SK-N-SH (cell line): ENCODE data around the gene SMAP1. TPM values are rescaled to one million over a fixed set of nuclear protein-coding genes. Genes with fewer than 3 reads are reported as not detected.

Experiments used
- CTCF ChIA-PET: fragments of 300-600, 350-600 bp; formaldehyde crosslinking; extraction: SDS; loops from one replicate; lab custom pipeline; 2021; lab: Yijun Ruan, JAX
- POLR2A ChIA-PET: fragments of 350-600 bp; sonication (Branson Sonifier 250); formaldehyde crosslinking; extraction: SDS; loops from one replicate; lab custom pipeline; 2020; ENCODE audit warnings: antibody characterized with exemption, inconsistent platforms; lab: Yijun Ruan, JAX
- DNase-seq: peaks from one replicate; pipeline ENCODE4 v3.0.0; 2012
- H2AFZ ChIP-seq: fragments of 200-600 bp; sonication (generic); 2 replicates; pipeline ENCODE4 v1.8.1; 2016; ENCODE audit warnings: antibody characterized with exemption, mild to moderate bottlenecking, low read depth
- H3F3A ChIP-seq: fragments of 200-600 bp; sonication (generic); replicated peaks from 2 replicates; pipeline ENCODE3; 2016; ENCODE audit warnings: antibody characterized with exemption, mild to moderate bottlenecking; ENCODE audit not compliant: insufficient read depth
- H3K27ac ChIP-seq, 2 experiments: fragments of 200-500 bp in 1 of 2; fragments of 200-600 bp in 1 of 2; sonication (Bioruptor generic) in 1 of 2; sonication (generic), shearing (Covaris generic) in 1 of 2; 2 replicates each; pipeline versions ENCODE4 v1.5.1 to v1.6.1; 2014 to 2016; ENCODE audit warnings: low read depth in 2 of 2, inconsistent platforms in 1 of 2, low read length in 1 of 2, mild to moderate bottlenecking in 1 of 2, mixed read lengths in 1 of 2
- H3K27me3 ChIP-seq: fragments of 200-600 bp; sonication (generic), shearing (Covaris generic); 2 replicates; pipeline ENCODE4 v1.6.1; 2016; ENCODE audit warnings: mixed run types; ENCODE audit not compliant: insufficient read depth
- H3K36me3 ChIP-seq, 2 experiments: fragments of 200-500 bp in 1 of 2; fragments of 200-600 bp in 1 of 2; sonication (Bioruptor generic) in 1 of 2; sonication (generic) in 1 of 2; replicated peaks in 1 of 2; 2 replicates each; pipeline versions ENCODE3 to v1.5.1; 2014 to 2016; ENCODE audit warnings: low read length in 1 of 2, mild to moderate bottlenecking in 1 of 2; ENCODE audit not compliant: insufficient read depth in 2 of 2, control insufficient read depth in 1 of 2
- H3K4me1 ChIP-seq, 2 experiments: fragments of 200-500 bp in 1 of 2; fragments of 200-600 bp in 1 of 2; sonication (Bioruptor generic) in 1 of 2; sonication (generic), shearing (Covaris generic) in 1 of 2; 2 replicates each; pipeline versions ENCODE4 v1.5.1 to v1.6.1; 2014 to 2016; ENCODE audit warnings: low read depth in 1 of 2, low read length in 1 of 2, mixed run types in 1 of 2; ENCODE audit not compliant: insufficient read depth in 2 of 2, control insufficient read depth in 1 of 2
- H3K4me2 ChIP-seq: fragments of 200-600 bp; sonication (generic), shearing (Covaris generic); 2 replicates; pipeline ENCODE4 v1.6.1; 2017; ENCODE audit warnings: mixed run types
- H3K4me3 ChIP-seq, 2 experiments: fragments of 200-500 bp in 1 of 2; fragments of 200-600 bp in 1 of 2; sonication (Bioruptor generic) in 1 of 2; sonication (generic), shearing (Covaris generic) in 1 of 2; 2 replicates each; pipeline versions ENCODE4 v1.5.1 to v1.8.1; 2014 to 2016; ENCODE audit warnings: low read depth in 2 of 2, inconsistent platforms in 1 of 2, low read length in 1 of 2, mild to moderate bottlenecking in 1 of 2, mixed read lengths in 1 of 2, moderate library complexity in 1 of 2
- H3K79me2 ChIP-seq: fragments of 200-600 bp; sonication (generic); 2 replicates; pipeline ENCODE4 v1.8.1; 2017; ENCODE audit warnings: mild to moderate bottlenecking; ENCODE audit not compliant: insufficient read depth
- H3K9ac ChIP-seq: fragments of 200-600 bp; sonication (generic); 2 replicates; pipeline ENCODE4 v1.6.1; 2017; ENCODE audit warnings: mixed run types
- H3K9me2 ChIP-seq: fragments of 200-600 bp; sonication (generic); 2 replicates; pipeline ENCODE4 v1.6.1; 2017; ENCODE audit warnings: mixed run types
- H3K9me3 ChIP-seq: fragments of 200-600 bp; sonication (generic); 2 replicates; pipeline ENCODE4 v1.6.1; 2017; ENCODE audit warnings: mixed run types, mild to moderate bottlenecking, moderate library complexity
- H4K20me1 ChIP-seq: fragments of 200-600 bp; sonication (generic); 2 replicates; pipeline ENCODE4 v1.6.1; 2017; ENCODE audit warnings: mild to moderate bottlenecking, mixed run types; ENCODE audit not compliant: insufficient read depth
- EP300 ChIP-seq, 2 experiments: IDR thresholded peaks; 2 replicates each; pipeline versions ENCODE4 v1.4.0 to v1.6.1; 2012; ENCODE audit warnings: borderline replicate concordance in 1 of 2, low read depth in 1 of 2, low read length in 1 of 2
- FOXJ3 ChIP-seq: sonication (generic); formaldehyde crosslinking; IDR thresholded peaks from 2 replicates; pipeline ENCODE4 v1.5.1; 2020; ENCODE audit warnings: mild to moderate bottlenecking, missing genetic modification reagents
- JUND ChIP-seq: IDR thresholded peaks from 2 replicates; pipeline ENCODE4 v1.4.0; 2012
- MAX ChIP-seq: IDR thresholded peaks from 2 replicates; pipeline ENCODE4 v1.4.0; 2012; ENCODE audit warnings: low read depth
- MEF2A ChIP-seq: IDR thresholded peaks from 2 replicates; pipeline ENCODE4 v1.4.0; 2012; ENCODE audit warnings: low read depth, borderline replicate concordance
- NFIC ChIP-seq: IDR thresholded peaks from 2 replicates; pipeline ENCODE4 v1.4.0; 2012; ENCODE audit warnings: borderline replicate concordance
- NRF1 ChIP-seq: IDR thresholded peaks from 2 replicates; pipeline ENCODE4 v1.6.1; 2012; ENCODE audit warnings: low read depth, mild to moderate bottlenecking, low read length
- POLR2AphosphoS5 ChIP-seq: IDR thresholded peaks from 2 replicates; pipeline ENCODE4 v1.6.1; 2012; ENCODE audit warnings: low read depth, low read length
- RAD21 ChIP-seq: IDR thresholded peaks from 2 replicates; pipeline ENCODE4 v1.6.1; 2012; ENCODE audit warnings: mild to moderate bottlenecking, low read length
- RCOR1 ChIP-seq: fragments of 150-350 bp; IDR thresholded peaks from 2 replicates; pipeline ENCODE4 v1.6.1; 2017; ENCODE audit warnings: antibody characterized with exemption, low read length
- RFX5 ChIP-seq: IDR thresholded peaks from 2 replicates; pipeline ENCODE4 v1.6.1; 2012; ENCODE audit warnings: mild to moderate bottlenecking, improper control_type of control experiment, low read length
- SIN3A ChIP-seq: IDR thresholded peaks from 2 replicates; pipeline ENCODE4 v1.6.1; 2012; ENCODE audit warnings: low read depth, mild to moderate bottlenecking, low read length, moderate library complexity, borderline replicate concordance
- TAF1 ChIP-seq: IDR thresholded peaks from 2 replicates; pipeline ENCODE4 v1.6.1; 2012; ENCODE audit warnings: low read depth, mild to moderate bottlenecking, low read length, moderate library complexity, borderline replicate concordance
- YY1 ChIP-seq: IDR thresholded peaks from 2 replicates; pipeline ENCODE4 v1.4.0; 2012; ENCODE audit warnings: low read depth, mild to moderate bottlenecking
- ZBTB33 ChIP-seq: IDR thresholded peaks from 2 replicates; pipeline ENCODE4 v1.4.0; 2012; ENCODE audit warnings: low read depth, borderline replicate concordance
- WGBS: methylation state at CpG from one replicate; pipeline ENCODE4 v1.1.6; 2017; ENCODE audit warnings: low lambda C conversion rate; 5-methylcytosine and 5-hydroxymethylcytosine counted together
- polyA plus RNA-seq, 3 experiments: library from polyadenylated mRNA; depleted of rRNA; stranded (reverse); fragments of >200 nt; gene quantifications; 2 replicates each; pipeline ENCODE4 v1.2.3, GENCODE V29; 2012
- TF ChIP-seq, protein P1 (sequence below): fragments of 150-350 bp; IDR thresholded peaks from 2 replicates; pipeline ENCODE4 v1.6.1; 2017; ENCODE audit warnings: antibody characterized with exemption, low read length, low read depth, borderline replicate concordance
- TF ChIP-seq, protein P2 (sequence below): fragments of 200-600 bp; sonication (generic); IDR thresholded peaks from 2 replicates; pipeline ENCODE4 v1.6.1; 2017; ENCODE audit warnings: antibody characterized with exemption, mild to moderate bottlenecking, moderate library complexity
- TF ChIP-seq, protein P3 (sequence below): IDR thresholded peaks from 2 replicates; pipeline ENCODE4 v1.4.0; 2012; ENCODE audit warnings: low read depth, borderline replicate concordance

SMAP1 gene
- polyA plus RNA-seq, 1 of the 3 experiments (the other 2 are of a cell fraction) = 12.6 TPM

DNA sequence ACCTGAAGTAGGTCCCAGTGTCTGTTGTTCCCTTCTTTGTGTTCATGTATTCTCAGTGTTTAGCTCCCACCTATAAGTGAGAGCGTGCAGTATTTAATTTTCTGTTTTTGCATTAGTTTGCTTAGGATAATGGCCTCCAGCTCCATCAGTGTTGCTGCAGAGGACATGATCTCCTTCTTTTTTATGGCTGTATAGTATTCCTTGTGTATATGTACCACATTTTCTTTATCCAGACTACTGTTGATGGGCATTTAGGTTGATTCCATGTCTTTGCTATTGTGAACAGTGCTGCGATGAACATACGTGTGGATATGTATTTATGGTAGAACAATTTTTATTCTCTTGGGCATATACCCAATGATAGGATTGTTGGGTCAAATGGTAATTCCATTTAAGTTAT, 163.7 kb downstream of the SMAP1 start:
- no peaks in the 10 kb centered on the region for H3K9me2 ChIP-seq
- POLR2A ChIA-PET = no interaction called here
- no peak overlapping the region for H3K4me3 ChIP-seq
- H3K79me2 ChIP-seq = no peaks in the 10 kb centered on the region
- 90% methylated on average over 3 of the region's 3 CpGs for WGBS
- H3K27ac ChIP-seq = no peak overlapping the region
- no peak overlapping the region for H3K9ac ChIP-seq
- H4K20me1 ChIP-seq = no peaks in the 10 kb centered on the region
- H3F3A ChIP-seq = no peaks in the 10 kb centered on the region
- CTCF ChIA-PET = no interaction called here
- no peaks in the 10 kb centered on the region for H3K27me3 ChIP-seq
- DNase-seq = no peak
- no peak overlapping the region for H3K4me2 ChIP-seq
- no peaks in the 10 kb centered on the region for H3K36me3 ChIP-seq
- no peak overlapping the region for H2AFZ ChIP-seq
- no peaks in the 10 kb centered on the region for H3K4me1 ChIP-seq
- no peaks in the 10 kb centered on the region for H3K9me3 ChIP-seq
- no peak for TF ChIP-seq ZBTB33
- TF ChIP-seq, protein P1, sequence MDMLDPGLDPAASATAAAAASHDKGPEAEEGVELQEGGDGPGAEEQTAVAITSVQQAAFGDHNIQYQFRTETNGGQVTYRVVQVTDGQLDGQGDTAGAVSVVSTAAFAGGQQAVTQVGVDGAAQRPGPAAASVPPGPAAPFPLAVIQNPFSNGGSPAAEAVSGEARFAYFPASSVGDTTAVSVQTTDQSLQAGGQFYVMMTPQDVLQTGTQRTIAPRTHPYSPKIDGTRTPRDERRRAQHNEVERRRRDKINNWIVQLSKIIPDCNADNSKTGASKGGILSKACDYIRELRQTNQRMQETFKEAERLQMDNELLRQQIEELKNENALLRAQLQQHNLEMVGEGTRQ = no peak
- no peak for TF ChIP-seq JUND
- TF ChIP-seq FOXJ3 (CRISPR knock-in tag) = no peak
- no peak for TF ChIP-seq TAF1
- no peak for TF ChIP-seq RCOR1

DNA sequence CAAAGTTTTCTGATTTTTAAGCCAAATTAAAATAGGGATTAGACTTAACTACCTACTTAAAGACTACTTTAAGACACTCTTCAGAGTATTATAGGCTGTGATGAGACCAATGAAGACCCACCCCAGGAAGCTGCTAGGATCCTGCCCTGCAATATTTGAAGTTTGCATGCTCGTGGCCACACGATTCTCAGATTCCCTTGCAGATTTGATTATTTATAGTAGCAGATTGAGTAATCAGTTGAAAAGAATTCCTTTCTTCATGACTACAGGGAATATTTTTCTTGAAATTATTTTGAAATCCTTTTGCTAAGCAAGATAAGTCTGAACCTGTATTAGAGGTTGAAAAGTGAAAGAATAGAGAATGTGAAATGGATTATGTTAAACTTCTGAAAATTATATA, 166.8 kb downstream of the SMAP1 start:
- CTCF ChIA-PET = interaction anchor here (0.5 kb wide), 1 partner anchor 37 kb away, joined by 4 read pairs; no protein-coding TSS in a partner anchor
- WGBS = 91% methylated on average over 2 of the region's 2 CpGs
- no peak overlapping the region for H3K4me2 ChIP-seq
- TF ChIP-seq POLR2AphosphoS5 (no peak), MEF2A (no peak), EP300 (IDR thresholded peaks at IDR 0.05; ENCODE audit: borderline replicate concordance in 1 of 2, low read depth in 1 of 2, low read length in 1 of 2) (no peak), NFIC (no peak), MAX (no peak), SIN3A (no peak), NRF1 (no peak), RCOR1 (no peak), TAF1 (no peak), ZBTB33 (no peak), YY1 (no peak), RFX5 (no peak), RAD21 (no peak), FOXJ3 (CRISPR knock-in tag) (no peak)
- TF ChIP-seq, protein P1 = no peak
- TF ChIP-seq, protein P2, sequence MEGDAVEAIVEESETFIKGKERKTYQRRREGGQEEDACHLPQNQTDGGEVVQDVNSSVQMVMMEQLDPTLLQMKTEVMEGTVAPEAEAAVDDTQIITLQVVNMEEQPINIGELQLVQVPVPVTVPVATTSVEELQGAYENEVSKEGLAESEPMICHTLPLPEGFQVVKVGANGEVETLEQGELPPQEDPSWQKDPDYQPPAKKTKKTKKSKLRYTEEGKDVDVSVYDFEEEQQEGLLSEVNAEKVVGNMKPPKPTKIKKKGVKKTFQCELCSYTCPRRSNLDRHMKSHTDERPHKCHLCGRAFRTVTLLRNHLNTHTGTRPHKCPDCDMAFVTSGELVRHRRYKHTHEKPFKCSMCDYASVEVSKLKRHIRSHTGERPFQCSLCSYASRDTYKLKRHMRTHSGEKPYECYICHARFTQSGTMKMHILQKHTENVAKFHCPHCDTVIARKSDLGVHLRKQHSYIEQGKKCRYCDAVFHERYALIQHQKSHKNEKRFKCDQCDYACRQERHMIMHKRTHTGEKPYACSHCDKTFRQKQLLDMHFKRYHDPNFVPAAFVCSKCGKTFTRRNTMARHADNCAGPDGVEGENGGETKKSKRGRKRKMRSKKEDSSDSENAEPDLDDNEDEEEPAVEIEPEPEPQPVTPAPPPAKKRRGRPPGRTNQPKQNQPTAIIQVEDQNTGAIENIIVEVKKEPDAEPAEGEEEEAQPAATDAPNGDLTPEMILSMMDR = no peak
- TF ChIP-seq, protein P3, sequence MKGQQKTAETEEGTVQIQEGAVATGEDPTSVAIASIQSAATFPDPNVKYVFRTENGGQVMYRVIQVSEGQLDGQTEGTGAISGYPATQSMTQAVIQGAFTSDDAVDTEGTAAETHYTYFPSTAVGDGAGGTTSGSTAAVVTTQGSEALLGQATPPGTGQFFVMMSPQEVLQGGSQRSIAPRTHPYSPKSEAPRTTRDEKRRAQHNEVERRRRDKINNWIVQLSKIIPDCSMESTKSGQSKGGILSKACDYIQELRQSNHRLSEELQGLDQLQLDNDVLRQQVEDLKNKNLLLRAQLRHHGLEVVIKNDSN = no peak

More for the DNA sequence above, 166.8 kb downstream of the SMAP1 start:
- Histone ChIP-seq H3K9me2 (no peaks in the 10 kb centered on the region), H3K9ac (no peak overlapping the region), H3K9me3 (no peaks in the 10 kb centered on the region), H3K4me3 (no peak overlapping the region), H4K20me1 (no peaks in the 10 kb centered on the region), H3K27ac (no peak overlapping the region), H3F3A (no peaks in the 10 kb centered on the region), H3K27me3 (no peaks in the 10 kb centered on the region), H3K36me3 (peaks cover 0 to 2% of the 10 kb centered on the region in 2 experiments), H3K4me1 (no peaks in the 10 kb centered on the region), H3K79me2 (no peaks in the 10 kb centered on the region), H2AFZ (no peak overlapping the region)
- POLR2A ChIA-PET = no interaction called here
- no peak for DNase-seq
